Upper lobe of right lung (tissue), 1 donor: ENCODE data around the gene MTFMT. TPM values are rescaled to one million over a fixed set of nuclear protein-coding genes. Genes with fewer than 3 reads are reported as not detected.
A peak's percentile ranks its signal among the peaks of the same experiment; 100 is the strongest.

Experiments
- ATAC-seq: fragments of 200-7000 bp; cut with Tn5 transposase; one replicate; pipeline ENCODE4 v1.9.1; 2020; ENCODE audit warnings: mild to moderate bottlenecking, moderate library complexity
- DNase-seq: peaks from one replicate; pipeline ENCODE4 v3.0.0-alpha.2; 2020
- H3K27ac ChIP-seq: fragments of 200-600 bp; one replicate; pipeline ENCODE4 v1.8.0; 2022
- H3K27me3 ChIP-seq: fragments of 200-600 bp; one replicate; pipeline ENCODE4 v1.8.0; 2022; ENCODE audit warnings: mild to moderate bottlenecking
- H3K36me3 ChIP-seq: fragments of 200-600 bp; one replicate; pipeline ENCODE4 v1.8.0; 2022
- H3K4me1 ChIP-seq: fragments of 200-600 bp; one replicate; pipeline ENCODE4 v1.8.0; 2022
- H3K4me3 ChIP-seq: fragments of 200-600 bp; one replicate; pipeline ENCODE4 v1.8.0; 2022; ENCODE audit warnings: mild to moderate bottlenecking
- H3K9me3 ChIP-seq: fragments of 200-600 bp; one replicate; pipeline ENCODE4 v1.8.0; 2022
- intact Hi-C: fragments of 100-400 bp; cut with DNase I; formaldehyde crosslinking; loops from one replicate; pipeline ENCODE4 v1.11.0; 2022
- total RNA-seq: library from RNA; stranded (reverse); fragmentation: NEBNext Ultra II Directional; extraction: Animal tissue kit (Norgen Biotek cat#: 25700); gene quantifications from one replicate; pipeline ENCODE4 v1.2.1, GENCODE V29; 2021
- TF ChIP-seq, protein P1 (sequence below): fragments of 200-600 bp; IDR thresholded peaks from one replicate; pipeline ENCODE4 v1.8.0; 2022; ENCODE audit warnings: antibody characterized with exemption
- donor health status: DM: no; HTN: yes; CAD: no; lungs with severe emphysema.

MTFMT gene
- total RNA-seq, 1 donor from 2014 or later: 13.7 TPM

DNA sequence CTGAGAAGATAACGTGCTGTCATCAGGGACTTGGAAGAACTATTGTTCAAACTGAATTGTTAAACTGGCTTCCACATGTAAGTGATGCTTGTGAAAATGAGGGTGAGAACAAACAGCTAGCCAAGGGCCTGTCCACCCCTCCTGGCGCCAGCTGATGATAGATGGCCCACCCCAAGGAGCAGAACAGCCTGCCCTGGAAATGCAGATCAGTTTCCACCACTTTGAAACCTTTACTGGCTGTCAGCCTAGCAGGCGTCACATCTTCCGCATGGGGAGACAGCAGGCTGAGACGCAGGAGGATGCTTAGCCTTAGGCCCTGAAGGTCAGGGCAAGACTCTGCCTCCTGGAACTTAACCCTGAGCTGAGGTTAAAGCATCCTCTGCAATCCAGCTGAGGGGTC is 9.4 kb upstream of the MTFMT start:
- no peak for DNase-seq
- Histone ChIP-seq H3K4me1 (peaks cover 4% of the 10 kb centered on the region), H3K4me3 (no peak overlapping the region), H3K36me3 (no peaks in the 10 kb centered on the region), H3K9me3 (no peaks in the 10 kb centered on the region), H3K27me3 (no peaks in the 10 kb centered on the region), H3K27ac (no peak overlapping the region)
- ATAC-seq: no peak
- TF ChIP-seq, protein P1, sequence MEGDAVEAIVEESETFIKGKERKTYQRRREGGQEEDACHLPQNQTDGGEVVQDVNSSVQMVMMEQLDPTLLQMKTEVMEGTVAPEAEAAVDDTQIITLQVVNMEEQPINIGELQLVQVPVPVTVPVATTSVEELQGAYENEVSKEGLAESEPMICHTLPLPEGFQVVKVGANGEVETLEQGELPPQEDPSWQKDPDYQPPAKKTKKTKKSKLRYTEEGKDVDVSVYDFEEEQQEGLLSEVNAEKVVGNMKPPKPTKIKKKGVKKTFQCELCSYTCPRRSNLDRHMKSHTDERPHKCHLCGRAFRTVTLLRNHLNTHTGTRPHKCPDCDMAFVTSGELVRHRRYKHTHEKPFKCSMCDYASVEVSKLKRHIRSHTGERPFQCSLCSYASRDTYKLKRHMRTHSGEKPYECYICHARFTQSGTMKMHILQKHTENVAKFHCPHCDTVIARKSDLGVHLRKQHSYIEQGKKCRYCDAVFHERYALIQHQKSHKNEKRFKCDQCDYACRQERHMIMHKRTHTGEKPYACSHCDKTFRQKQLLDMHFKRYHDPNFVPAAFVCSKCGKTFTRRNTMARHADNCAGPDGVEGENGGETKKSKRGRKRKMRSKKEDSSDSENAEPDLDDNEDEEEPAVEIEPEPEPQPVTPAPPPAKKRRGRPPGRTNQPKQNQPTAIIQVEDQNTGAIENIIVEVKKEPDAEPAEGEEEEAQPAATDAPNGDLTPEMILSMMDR: no peak
- intact Hi-C loops: no loop called here

DNA sequence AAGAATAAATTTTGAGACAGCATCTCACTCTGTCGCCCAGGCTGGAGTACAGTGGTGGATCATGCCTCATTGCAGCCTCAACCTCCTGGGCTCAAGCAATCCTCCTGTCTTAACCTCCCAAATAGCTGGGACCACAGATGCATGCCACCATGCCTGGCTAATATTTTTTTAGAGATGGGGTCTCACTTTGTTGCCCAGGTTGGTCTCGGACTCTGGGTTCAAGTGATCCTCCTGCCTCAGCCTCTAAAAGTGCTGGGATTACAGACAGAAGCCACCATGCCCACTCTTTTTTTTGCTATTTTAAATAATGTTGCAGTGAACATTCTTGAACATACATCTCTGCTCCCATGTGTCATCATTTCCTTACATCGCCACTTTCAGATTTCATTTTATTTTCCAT is 9.0 kb upstream of the MTFMT start:
- Histone ChIP-seq H3K36me3 (no peaks in the 10 kb centered on the region), H3K4me3 (no peak overlapping the region), H3K27ac (no peak overlapping the region), H3K4me1 (peaks cover 5% of the 10 kb centered on the region), H3K27me3 (no peaks in the 10 kb centered on the region), H3K9me3 (no peaks in the 10 kb centered on the region)
- intact Hi-C loops: no loop called here
- TF ChIP-seq, protein P1: no peak
- ATAC-seq (no peak), DNase-seq (no peak)

DNA sequence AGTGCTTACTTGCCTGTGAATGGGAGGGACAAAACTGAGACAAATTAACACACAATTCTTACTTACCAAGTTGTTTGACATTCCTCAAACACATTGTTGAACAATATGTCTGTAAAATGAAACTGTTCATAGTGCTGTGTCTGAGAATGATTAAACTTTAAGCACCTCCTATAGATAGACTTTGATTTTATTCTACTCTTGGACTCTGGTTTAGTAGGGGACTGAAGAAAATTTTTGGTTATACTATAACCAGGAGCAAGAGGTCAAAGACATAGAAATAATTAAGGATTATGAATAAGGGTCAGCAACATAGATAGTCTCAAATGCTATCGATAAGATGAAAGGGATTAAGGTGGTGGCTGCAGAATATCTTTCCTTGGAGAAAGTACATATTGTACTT is 7.9 kb upstream of the MTFMT start:
- Histone ChIP-seq H3K27me3 (no peaks in the 10 kb centered on the region), H3K36me3 (no peaks in the 10 kb centered on the region), H3K4me1 (peaks cover 8% of the 10 kb centered on the region), H3K9me3 (no peaks in the 10 kb centered on the region), H3K27ac (no peak overlapping the region), H3K4me3 (no peak overlapping the region)
- TF ChIP-seq, protein P1: no peak
- DNase-seq (no peak), ATAC-seq (no peak)
- intact Hi-C loops: no loop called here

DNA sequence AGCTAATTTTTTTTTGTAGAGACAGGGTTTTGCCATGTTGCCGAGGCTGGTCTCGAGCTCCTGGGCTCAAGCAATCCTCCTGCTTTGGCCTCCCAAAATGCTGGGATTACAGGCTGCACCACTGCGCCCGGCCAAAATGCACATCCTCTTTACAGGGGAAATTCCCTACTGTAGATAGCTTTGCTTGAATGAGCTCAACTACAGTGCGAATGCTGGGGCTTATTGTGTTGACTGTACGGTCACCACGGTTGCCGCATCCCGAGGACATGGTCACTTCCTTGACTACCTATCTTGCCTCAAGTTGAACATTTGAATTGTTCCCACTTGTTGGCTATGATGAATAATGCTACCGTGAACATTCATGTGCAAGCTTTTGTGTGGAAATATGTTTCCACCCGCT is 5.3 kb upstream of the MTFMT start:
- intact Hi-C loops: no loop called here
- no peaks in the 10 kb centered on the region for H3K36me3 ChIP-seq
- ATAC-seq: no peak
- no peaks in the 10 kb centered on the region for H3K9me3 ChIP-seq
- no peak overlapping the region for H3K27ac ChIP-seq
- no peak overlapping the region for H3K4me3 ChIP-seq
- no peaks in the 10 kb centered on the region for H3K27me3 ChIP-seq
- no peak for DNase-seq
- TF ChIP-seq, protein P1: no peak
- H3K4me1 ChIP-seq: peaks cover 8% of the 10 kb centered on the region

DNA sequence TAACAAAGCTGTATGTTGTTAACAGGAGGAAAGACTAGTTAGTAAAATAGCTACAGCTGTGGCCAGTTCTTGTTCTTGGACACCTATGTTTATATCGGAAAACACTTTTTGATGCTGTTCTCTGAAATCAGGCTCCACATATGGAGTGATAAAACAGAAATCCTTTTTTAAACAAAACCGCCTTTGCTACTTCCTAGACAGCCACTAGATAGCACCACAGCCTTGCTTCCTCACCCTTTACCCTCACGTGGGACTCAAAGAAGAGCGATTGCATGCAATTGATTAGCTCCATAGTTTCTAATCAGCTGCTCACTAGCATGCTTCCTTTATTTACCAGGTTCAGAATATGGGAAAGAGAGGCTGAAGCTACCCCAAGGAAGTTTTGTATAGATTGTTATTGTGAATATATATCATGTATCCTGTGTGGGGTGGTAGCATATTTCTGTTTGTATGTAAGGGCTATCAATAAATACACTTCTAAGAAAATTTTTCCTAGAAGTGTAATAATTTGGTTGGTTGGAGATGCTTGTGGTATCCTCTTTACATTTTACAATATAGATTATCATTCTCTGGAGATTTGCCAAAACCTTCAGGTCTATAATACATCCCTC is 4.3 kb upstream of the MTFMT start:
- no peaks in the 10 kb centered on the region for H3K27me3 ChIP-seq
- DNase-seq: no peak
- H3K36me3 ChIP-seq: no peaks in the 10 kb centered on the region
- peak; percentile 11 for ATAC-seq
- H3K4me3 ChIP-seq: no peak overlapping the region
- intact Hi-C loops: no loop called here
- peaks cover 8% of the 10 kb centered on the region for H3K4me1 ChIP-seq
- no peak overlapping the region for H3K27ac ChIP-seq
- no peaks in the 10 kb centered on the region for H3K9me3 ChIP-seq
- TF ChIP-seq, protein P1: peak; percentile 54
